ENCODE measurements around the gene TLDC2. TPM values are rescaled to one million over a fixed set of nuclear protein-coding genes. Genes with fewer than 3 reads are reported as not detected.
A peak's percentile ranks its signal among the peaks of the same experiment; 100 is the strongest.

Gene TLDC2
- total and polyA plus RNA-seq, 12 donors = 0.10 to 0.33 (median 0.26) TPM; not detected in 8

DNA sequence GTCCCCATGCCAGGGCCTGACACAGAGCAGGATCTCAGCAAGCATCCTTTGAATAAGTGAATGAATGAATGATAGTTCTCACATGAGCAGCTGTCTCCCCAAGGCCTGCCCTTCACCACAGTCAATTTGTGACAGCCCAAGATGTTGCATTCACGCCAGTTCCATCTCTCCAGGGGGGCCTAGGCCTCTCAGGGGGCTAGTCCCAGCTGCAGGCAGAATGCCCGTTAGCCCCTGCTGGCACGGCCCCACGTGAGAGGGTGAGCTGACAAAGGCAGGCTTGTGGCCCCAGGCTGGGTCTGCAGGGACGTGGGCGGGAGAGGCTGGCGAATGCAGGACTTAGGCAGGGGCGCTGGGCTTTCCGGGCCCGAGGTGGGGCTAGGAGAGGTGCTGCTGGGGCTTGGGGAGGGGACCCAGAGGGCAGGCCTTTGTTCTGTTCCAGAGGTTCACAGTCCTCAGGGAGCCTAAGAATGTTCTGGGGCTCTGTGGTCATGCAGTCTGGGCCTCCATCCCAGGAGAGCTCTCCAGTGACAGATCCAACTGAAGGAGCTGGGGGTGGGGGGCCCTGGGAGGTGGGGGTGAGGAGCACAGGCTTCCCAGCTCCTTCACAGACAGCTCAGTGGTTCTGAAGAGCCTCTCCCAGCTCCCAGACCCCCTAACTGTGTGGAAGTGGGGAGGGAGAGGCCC lies 30.5 kb upstream of the TLDC2 start:
- no peak overlapping the region for H3K4me3 ChIP-seq
- peaks cover 19 to 81% of the 10 kb centered on the region in 2 donors for H3K4me1 ChIP-seq (replicated peaks in 1 of 2)

GRCh38 chr20:36847009-36847709 lies 28.8 kb upstream of the TLDC2 start:
- DNase-seq = peak; percentile 82 to 94 (median 91)
- WGBS, 4 donors = 57 to 74% (median 58%) methylated on average over 17 to 18 of the region's 18 CpGs
- H3K36me3 ChIP-seq (replicated peaks in 1 of 2) = no peaks in the 10 kb centered on the region
- TF ChIP-seq, protein P1, sequence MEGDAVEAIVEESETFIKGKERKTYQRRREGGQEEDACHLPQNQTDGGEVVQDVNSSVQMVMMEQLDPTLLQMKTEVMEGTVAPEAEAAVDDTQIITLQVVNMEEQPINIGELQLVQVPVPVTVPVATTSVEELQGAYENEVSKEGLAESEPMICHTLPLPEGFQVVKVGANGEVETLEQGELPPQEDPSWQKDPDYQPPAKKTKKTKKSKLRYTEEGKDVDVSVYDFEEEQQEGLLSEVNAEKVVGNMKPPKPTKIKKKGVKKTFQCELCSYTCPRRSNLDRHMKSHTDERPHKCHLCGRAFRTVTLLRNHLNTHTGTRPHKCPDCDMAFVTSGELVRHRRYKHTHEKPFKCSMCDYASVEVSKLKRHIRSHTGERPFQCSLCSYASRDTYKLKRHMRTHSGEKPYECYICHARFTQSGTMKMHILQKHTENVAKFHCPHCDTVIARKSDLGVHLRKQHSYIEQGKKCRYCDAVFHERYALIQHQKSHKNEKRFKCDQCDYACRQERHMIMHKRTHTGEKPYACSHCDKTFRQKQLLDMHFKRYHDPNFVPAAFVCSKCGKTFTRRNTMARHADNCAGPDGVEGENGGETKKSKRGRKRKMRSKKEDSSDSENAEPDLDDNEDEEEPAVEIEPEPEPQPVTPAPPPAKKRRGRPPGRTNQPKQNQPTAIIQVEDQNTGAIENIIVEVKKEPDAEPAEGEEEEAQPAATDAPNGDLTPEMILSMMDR (IDR thresholded peaks at IDR 0.05) = no peak
- TF ChIP-seq POLR2A (IDR thresholded peaks at IDR 0.05) = peak in 1 of 2 donors; percentile 59
- H3K9me3 ChIP-seq (replicated peaks in 1 of 3) = no peaks in the 10 kb centered on the region
- peak overlapping the region; percentile 48 to 95 (median 82) for H3K27ac ChIP-seq
- peaks cover 25 to 85% of the 10 kb centered on the region in 2 donors for H3K4me1 ChIP-seq (replicated peaks in 1 of 2)
- no peak overlapping the region for H3K4me3 ChIP-seq
- no peaks in the 10 kb centered on the region for H3K27me3 ChIP-seq
- intact Hi-C loops (cut with DNase I) = no loop called here

More for the DNA sequence above, 30.5 kb upstream of the TLDC2 start:
- Histone ChIP-seq H3K27ac (peak overlapping the region in 3 of 5 donors; percentile 77 to 95 (median 82)), H3K27me3 (no peaks in the 10 kb centered on the region), H3K36me3 (replicated peaks in 1 of 2) (no peaks in the 10 kb centered on the region), H3K9me3 (replicated peaks in 1 of 3) (no peaks in the 10 kb centered on the region)
- intact Hi-C loops (cut with DNase I) = no loop called here
- peak in 1 of 7 donors; percentile 38 for DNase-seq
- WGBS, 4 donors = 73 to 91% (median 80%) methylated on average over 6 to 10 of the region's 10 CpGs
- TF ChIP-seq, protein P1 (IDR thresholded peaks at IDR 0.05) = no peak
- TF ChIP-seq POLR2A (IDR thresholded peaks at IDR 0.05) = no peak

DNA sequence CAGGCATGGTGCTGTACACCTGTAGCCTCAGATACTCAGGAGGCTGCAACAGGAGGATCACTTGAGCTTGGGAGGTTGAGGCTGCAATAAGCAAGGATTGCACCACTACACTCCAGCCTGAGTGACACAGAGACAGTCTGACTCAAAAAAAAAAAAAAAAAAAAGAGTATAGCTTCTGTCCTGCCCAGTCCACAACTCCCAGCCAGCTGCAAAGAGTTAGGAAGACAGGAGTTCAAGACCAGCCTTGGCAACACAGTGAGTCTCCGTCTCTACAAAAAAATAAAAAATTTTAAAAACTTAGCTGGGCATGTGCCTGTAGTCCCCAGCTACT lies 28.3 kb upstream of the TLDC2 start:
- WGBS, 4 donors = 59 to 83% (median 73%) methylated on average over 1 of the region's 1 CpG
- no peak for DNase-seq
- Histone ChIP-seq H3K36me3 (replicated peaks in 1 of 2) (no peaks in the 10 kb centered on the region), H3K4me3 (no peak overlapping the region), H3K27me3 (no peaks in the 10 kb centered on the region), H3K4me1 (replicated peaks in 1 of 2) (peaks cover 30 to 88% of the 10 kb centered on the region in 2 donors), H3K27ac (peak overlapping the region; percentile 48 to 95 (median 83)), H3K9me3 (replicated peaks in 1 of 3) (no peaks in the 10 kb centered on the region)
- TF ChIP-seq POLR2A (IDR thresholded peaks at IDR 0.05) = no peak
- TF ChIP-seq, protein P1 (IDR thresholded peaks at IDR 0.05) = no peak
- intact Hi-C loops (cut with DNase I) = no loop called here

- no peaks in the 10 kb centered on the region for H3K27me3 ChIP-seq
- no peak overlapping the region for H3K4me3 ChIP-seq
- no peaks in the 10 kb centered on the region for H3K9me3 ChIP-seq (replicated peaks in 1 of 3)
- peaks cover 32 to 88% of the 10 kb centered on the region in 2 donors for H3K4me1 ChIP-seq (replicated peaks in 1 of 2)
- TF ChIP-seq POLR2A (IDR thresholded peaks at IDR 0.05) = no peak
- TF ChIP-seq, protein P1 (IDR thresholded peaks at IDR 0.05) = no peak
- no peaks in the 10 kb centered on the region for H3K36me3 ChIP-seq (replicated peaks in 1 of 2)
- intact Hi-C loops (cut with DNase I) = no loop called here
- whole genome bisulfite sequencing, 4 donors = 34 to 59% (median 40%) methylated on average over 4 to 6 of the region's 6 CpGs
- DNase-seq = peak in 4 of 7 donors; percentile 49 to 72 (median 64)
- H3K27ac ChIP-seq = peak overlapping the region; percentile 48 to 95 (median 83)
These were observed 27.8 kb upstream of the TLDC2 start for GRCh38 chr20:36848078-36848660.
